Stimulated activated naive CD4-positive, alpha-beta T cell (primary cell): Measurements from ENCODE around the gene ITGB2.

ENCODE experiments used
- DNase-seq, 6 experiments: peaks; one replicate each; lab custom pipeline; 2025; lab: John Stamatoyannopoulos, UW

Gene ITGB2

DNA sequence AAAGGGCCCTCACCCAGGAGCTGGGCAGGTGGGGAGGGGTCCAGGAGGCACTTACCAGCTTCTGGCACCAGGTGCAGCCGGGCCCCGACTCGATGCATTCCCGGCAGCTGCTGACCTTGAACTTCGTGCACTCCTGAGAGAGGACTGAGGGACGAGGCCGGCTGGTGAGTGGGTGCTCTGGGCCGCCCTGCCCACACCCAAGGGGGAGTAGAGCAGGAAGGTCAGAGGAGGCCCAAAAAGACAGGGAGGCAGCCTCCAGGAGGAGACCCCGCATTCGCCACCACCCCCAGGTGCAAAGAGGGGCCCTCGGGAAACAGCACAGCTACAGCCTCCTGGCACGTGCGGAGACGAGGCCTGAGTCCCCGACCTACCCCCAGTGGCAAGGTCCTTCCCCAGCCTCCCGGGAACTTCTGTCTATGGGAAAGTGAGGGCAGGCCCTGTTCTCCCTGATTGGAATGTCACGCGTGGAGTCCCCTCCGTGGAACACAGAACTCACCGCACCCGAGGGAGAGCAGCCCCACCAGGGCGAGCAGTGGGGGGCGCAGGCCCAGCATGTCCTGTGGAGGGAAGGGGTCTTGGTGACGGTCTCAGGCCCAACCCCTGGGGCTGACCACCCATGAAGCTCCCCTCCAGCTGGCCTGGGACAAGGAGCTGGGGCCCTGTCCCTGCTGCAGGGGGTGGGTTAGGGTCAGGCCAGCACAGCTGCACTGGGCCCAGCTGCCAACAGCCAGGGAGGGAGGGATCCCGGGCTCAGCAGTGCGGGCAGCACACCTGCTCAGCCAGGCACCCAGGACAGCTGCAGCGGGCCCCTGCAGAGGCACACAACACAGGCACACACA is 10.3 kb downstream of the ITGB2 start:
- DNase-seq = no peak

DNA sequence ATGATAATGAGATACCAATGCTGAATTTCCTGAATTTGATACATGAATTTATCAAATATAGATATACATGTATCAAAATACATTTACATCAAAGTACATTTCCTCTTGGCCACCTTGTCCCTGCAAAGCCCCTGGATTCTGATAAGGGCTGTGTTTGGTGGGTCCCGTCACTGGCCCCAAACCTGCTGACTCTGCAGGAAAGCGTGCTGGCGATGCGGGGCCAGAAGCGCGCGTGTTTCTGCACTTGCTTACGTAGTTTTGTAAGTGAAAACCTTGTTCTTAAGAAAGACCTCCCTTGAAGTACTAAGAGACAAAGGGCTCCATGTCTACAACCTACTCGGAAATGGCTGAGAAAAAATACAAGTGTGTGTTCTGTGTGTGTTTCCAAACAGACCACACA is 11.0 kb downstream of the ITGB2 start:
- no peak for DNase-seq

DNA sequence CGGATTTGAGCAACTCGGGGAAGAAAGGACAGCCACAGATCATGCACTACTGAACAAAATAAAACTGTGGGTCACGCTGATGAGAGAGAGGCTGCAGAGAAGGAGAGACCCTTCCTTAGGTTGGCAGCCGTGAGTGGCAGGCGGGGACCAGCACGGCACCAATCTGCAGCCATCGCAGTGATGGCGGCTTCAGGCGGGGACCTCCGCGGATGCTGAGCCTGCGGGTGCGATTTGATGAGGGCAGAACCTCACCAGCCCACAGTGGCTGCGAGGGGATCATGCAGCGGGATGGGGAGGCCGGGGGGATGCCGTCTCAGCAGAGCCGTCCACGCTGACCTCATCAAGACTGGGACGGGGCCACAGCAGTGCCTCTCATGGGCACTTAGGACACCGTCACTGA is 11.8 kb downstream of the ITGB2 start:
- no peak for DNase-seq

DNA sequence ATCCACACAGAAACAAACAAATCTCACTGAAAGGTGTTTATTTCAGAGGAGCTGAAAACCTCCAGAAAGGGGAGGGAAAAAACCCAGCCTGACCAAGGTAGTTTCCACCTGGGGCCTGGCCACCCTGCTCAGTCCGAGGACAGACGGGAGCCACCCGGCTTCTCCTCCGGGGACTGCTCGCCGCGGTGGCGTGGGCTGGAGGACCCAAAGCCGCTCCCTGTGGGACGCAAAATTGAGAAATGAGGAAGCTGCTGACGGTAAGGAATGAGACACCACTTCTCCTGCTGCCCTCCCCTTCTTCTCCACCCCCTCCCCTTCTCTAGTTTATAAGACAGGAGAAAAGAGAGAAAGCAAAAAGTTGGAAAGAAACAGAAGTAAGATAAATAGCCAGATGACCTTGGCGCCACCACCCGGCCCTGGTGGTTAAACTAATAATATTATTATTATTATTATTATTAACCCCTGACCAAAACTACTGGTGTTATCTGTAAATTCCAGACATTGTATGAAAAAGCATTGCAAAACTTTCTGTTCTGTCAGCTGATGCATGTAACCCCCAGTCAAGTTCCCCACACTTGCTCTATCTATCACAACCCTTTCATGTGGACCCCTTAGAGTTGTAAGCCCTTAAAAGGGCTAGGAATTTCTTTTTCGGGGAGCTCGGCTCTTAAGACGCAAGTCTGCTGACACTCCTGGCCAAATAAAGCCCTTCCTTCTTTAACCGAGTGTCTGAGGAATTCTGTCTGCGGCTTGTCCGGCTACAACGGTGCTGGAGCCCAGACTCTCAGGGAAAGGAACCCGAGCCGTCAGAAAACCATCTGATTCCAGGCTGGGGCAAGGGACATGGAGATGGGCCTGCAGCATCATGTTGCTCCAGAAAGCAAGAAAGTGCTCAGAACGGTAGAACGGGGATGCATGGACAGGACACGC is 12.5 kb downstream of the ITGB2 start:
- no peak for DNase-seq

DNA sequence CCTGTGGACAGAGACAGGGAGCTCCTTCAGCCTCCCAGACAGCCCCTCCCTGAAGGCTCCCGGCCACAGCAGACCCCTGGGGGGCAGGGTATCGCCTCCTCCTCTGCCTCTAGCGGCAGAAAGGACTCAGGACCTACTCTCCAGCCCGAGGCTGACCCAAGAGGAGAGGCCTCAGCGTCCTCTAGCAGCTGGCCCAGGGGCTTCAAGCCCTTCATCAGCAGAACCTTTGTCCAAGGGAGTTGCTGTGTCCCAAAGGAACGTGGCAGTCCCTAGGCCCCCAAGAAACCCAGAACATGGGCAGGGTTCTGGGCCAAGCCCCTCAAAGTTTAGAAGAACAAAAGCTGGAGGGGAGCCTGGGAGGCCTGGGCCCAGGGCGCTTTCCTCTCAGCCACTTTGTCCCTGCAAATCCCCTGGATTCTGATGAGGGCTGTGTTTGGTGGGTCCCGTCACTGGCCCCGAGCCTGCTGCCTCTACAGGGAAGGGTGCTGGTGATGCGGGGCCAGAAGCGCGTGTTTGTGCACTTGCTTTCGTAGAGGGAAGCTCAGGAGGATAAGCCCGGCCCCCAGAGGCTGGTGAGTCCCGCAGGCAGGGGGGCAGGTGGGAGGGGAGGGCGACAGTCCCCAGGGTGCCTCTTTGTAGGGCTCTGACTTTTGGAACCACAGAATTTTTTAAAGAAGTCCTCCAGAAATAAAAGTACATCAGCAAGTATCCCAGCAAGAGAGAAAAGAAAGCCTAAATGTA is 13.3 kb downstream of the ITGB2 start:
- no peak for DNase-seq

DNA sequence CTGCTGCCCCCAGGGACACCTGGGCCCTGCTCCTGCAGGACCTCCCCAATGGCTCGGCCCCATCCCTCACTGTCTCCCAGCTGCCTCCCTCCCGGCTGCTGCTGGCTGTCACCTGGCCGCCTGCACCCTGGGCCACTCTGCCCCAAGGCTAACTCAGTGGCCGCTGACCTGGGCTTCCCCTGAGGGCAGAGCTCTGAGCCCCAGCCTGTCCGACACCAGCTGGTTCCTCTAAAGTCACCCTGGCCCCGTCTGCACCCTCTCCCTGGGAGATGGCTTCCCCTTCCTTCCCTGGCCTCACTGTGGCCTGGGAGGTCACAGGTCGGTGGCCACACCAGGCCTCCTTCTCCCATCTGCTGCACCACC is 15.0 kb downstream of the ITGB2 start:
- DNase-seq = no peak

DNA sequence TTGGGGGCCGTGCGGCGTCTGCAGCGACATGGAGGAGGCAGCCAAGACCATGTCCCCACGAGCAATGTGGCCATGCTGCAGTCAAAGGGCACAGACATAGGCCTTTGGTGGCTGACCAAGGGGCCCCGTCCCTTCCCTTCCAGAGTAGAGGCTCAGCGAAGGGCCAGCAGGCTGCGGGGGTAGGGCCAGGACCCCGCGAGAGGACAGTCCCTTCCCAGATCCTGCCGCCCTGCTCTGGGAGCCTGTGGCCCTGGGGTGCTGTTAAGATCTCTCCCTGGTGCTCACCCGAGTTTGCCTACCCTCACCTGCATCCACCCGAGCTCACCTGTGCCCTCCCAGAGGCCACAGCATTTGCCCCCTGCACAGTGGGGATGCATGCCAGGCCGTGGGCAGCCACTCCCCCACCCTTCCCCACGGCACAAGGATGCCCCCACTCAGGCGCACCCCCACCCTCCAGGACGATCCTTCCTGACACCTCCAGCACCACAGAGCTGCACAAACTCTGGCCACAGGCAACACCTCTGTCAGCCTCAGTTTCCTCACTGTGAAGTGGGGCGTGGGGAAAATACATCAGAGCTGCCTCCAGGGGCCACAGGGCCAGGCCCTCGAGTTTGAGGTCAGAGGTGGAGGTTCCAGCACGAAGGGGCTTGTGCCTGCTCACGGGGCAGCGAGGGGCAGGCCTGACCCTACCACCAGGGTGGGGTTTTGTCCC is 15.5 kb downstream of the ITGB2 start:
- no peak for DNase-seq

DNA sequence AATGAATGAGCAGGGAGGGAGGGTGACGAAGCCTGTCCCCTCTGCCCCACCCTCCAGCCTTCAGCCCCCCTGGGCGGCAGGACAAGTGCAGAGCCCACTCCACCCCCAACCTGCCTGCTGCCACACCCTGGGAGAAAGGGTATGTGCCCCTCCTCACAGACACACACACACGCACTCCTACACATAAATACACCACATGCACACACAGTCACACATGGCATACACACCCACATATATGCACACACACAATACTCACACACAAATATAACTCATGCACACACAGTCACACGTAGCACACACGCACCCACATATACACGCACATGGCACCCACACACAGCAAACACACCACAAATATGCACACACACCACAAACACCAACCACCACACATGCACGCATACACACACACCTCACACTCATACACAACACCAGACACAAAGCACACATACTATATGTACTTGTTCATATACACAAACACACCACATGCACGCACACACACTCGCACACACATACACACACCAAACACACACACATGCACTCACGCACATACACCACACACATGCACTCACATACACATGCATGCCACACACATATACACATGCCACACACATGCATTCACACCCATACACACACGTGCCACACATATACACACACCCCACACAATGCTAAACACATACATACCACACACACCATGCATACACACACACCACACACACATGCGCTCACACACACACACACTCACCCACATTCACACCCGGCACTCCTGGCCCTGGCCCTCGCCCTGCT is 16.4 kb downstream of the ITGB2 start:
- DNase-seq = no peak

DNA sequence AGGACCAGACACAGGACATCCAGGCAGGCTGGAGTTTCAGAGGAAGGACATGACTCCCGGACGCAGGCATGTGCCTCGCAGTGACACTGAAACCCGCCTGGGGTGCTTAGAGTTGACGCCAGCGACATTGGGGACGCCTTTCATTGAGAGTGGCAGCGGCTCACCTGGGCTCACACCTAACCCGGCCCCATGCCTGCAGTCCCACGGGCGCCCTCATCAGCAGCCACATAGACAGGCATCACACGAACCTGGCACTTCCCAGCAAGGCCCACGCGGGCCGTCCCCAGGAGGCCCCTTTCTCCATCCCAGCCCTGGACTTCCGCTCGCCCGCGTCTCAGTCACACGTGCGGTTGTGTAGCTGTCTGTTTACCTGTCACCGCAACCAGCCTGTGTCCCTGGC is 17.0 kb downstream of the ITGB2 start:
- no peak for DNase-seq

DNA sequence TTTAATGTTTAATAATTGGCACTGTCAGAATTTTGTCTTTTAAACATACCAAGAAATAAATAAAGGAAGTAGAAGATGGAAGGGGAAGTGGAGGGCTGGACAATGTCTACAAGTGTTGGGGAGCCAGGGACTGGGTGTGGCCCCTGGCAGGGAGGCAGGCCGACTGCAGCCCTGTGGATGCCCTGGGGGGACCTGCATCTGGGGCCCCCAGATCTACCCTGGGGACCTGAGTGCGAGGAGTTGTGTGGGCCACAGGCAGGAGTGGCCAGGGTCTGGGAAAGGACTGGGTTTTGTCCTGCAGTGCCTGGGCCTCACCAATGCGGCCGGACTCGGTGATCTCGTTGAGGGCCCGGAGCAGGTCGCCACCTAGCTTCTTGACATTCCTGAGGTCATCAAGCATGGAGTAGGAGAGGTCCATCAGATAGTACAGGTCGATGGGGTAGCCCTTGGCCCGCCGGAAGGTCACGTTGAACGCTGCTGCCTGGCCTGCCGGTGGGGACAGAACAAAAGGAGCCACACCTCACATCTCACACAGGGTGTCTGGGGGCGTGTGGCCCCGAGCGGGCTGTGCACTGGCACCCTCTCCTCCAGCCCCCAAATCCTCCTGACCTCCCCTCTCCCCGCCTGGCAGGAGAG is 17.5 kb downstream of the ITGB2 start:
- no peak for DNase-seq

DNA sequence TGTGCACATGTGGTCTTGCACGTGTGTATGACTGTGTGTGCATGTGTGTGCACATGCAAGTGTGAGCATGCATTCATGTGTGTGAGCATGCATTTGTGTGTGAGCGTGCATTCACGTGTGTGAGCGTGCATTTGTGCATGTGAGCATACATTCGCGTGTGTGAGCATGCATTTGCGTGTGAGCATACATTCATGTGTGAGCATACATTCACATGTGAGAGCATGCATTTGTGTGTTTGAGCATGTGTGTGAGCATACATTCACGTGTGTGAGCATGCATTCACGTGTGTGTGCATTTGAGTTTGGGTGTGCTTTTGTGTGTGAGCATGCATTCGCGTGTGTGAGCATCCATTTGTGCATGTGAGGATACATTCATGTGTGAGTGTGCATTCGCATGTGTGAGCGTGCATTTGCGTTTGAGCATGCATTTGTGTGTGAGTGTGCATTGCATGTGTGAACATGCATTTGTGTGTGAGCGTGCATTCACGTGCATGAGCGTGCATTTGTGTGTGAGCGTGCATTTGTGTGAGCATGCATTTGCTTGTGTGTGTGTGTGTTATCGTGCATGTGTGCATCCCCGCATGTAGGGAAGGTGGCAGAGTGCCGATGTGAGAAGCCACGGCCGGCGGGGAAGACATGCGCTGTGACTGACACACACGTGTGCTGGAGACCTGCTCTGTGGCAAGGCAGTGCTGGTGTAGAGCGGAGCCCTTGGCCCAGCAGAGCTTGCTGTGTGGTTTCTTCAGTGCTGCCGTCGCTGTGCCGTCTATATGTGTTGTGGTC is 18.2 kb downstream of the ITGB2 start:
- no peak for DNase-seq

DNA sequence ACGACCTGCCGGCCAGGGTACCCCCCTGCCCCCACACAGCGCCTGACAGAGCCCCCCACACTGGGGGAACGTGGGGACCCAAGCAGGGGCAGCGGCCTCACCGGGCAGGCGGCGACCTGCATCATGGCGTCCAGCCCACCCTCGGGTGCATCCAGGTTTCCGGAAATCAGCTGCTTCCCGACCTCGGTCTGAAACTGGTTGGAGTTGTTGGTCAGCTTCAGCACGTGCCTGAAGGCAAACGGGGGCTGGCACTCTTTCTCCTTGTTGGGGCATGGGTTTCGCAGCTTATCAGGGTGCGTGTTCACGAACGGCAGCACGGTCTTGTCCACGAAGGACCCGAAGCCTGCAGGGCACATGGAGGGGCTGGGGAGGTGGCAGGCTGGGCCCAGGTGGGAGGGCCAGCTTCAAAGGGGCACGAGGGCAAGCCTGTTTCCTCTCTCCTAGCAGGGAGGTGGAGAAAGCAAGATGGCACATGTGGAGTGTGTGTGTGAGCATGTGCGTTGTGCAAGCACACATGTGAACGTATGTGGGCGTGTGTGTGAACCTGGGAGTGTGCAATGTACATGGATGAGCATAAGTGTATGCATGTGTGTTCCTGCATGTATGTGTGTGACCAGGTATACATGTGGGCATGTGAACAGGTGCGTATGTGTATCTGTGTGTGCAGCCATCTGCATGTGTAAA is 19.2 kb downstream of the ITGB2 start:
- no peak for DNase-seq

DNA sequence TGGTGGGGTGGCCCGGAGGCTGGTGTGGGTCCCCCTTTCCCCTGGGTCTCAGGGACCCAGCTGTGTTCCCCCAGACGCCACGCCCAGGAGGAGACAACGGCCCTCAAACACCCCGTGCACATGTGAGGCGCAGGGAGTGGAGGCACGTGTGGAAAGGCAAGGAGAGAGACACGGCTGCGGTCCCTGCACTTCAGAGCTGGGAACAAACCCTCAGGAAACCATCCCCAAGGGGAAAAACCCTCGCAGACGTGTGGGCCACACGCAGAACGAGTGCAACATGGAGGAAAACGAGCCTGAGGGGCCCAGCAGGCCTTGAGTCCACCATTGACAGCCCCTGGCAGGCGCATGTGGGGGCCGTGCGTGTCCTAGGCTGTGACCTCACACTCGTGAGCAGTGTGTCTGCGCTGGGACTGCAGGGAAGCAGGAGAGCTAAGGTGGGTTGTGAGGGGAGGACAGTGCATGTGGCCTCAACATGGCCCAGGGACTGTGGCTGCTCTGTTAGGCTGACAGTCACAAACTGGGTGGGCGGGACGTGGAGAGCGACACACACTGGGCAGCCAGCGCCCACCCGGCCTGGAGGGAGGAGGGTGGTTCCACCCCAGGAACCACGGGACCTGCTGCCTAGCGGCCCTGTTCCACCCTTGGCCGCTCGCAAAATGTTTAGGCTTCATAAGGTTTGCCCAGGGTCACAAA is 20.0 kb downstream of the ITGB2 start:
- no peak for DNase-seq

DNA sequence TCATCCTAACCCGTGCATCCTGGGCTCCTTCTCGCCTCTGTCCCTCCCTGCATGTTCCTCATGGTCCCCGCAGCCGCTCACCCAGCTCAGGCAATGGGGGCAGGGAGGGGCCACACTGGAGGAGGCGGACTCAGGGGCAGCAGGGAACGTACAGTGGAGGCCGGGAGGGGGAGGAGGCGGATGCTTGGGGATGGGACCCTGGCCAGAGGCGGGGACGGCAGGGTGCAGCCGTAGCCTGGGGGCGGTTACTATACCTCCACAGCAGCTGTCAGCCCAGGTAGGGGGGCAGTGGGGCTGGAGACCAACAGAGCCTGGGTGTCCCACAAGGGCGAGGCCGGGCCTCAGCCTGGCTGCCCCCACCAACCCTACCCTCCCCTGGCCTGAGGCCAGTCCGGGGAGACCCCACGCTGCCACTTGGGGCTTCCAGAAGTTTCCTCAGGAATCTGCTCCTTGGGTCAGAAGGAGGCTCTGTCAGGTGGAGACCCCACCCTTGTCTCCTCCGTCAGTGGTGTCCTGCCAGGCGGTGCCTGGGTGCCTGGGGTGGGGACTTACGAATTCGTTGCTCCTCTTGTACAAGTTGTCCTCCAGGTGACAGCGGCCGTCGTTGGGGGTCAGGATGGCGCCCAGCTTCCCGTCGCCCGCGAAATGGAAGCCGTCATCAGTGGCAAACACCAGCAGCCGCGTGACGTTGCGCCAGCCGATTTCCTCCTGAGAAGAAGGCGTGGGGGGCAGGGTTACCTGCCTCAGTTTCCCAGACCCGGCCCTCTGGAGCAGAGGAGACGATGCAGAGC is 20.7 kb downstream of the ITGB2 start:
- no peak for DNase-seq

DNA sequence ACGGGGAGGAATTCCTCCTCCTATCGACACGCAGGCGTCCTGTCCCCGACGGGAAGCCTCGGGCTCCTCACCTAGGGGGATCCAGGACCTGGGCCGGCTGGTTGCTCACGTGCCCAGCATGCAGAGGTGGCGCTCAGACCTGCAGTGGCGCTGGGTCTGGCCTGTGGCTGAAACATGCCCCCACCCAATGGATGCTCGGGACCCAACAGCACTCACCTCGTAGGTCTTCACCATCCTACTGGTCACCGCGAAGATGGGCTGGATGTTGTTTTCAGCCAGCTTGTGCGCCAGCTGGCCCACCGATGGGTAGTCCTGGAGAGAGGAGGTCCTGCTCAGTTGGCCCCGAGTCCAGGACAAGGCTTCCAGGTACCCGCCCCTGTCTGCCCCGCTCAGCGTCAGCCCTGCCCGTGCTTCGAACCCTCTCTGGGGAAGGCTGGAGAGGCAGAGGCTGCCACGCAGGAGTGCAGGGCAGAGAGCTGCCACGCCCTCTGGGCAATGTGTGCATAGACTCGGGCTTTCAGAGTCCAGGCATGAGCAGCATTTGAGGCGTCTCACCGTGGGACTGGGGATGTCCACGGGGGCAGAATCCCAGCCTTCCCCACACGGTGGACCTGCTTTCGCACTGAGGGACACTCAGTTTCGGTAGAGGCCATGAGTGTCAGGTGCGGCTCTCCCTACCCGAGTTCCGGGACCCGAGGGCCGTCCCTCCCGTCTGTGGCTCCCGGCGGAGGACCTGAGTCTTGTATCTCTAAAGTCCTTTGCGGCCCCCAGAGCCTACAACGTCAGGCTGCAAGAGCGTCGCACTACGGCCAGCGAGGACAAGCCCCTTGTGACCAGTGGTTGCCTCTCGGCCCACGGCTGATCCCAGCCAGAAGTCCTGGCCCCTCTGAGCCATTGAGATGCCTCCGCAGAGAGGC is 21.6 kb downstream of the ITGB2 start:
- no peak for DNase-seq

DNA sequence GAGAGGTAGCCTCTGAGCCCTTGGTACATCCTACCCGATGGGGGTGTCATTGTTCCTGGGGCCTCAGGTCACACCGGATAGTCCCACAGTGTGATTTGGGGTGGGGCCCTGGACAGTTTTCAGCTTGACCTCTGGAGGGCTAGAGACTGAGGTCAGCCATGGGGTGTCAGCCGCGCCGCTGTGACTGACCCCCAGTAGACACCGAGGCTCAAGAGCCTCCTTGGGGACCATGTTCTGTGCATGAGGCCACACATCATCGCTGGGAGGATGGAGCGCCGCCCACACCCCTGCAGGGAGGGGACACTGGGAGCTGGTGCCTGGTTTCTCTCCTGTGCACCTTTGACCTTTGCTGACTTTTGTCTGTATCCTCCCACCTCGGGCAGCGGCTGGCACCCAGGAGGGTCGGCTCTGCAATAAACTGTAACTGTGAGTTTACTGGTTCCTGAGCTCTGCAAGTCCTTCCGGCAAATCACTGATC is 22.6 kb downstream of the ITGB2 start:
- no peak for DNase-seq
